ENCODE measurements around the gene ARL6IP4. TPM values are rescaled to one million over a fixed set of nuclear protein-coding genes. Genes with fewer than 3 reads are reported as not detected.

Gene ARL6IP4
- total and polyA plus RNA-seq, 2 donors (not counting 1 experiment from before 2014, with no cell fraction given) = 145 to 149 TPM

DNA sequence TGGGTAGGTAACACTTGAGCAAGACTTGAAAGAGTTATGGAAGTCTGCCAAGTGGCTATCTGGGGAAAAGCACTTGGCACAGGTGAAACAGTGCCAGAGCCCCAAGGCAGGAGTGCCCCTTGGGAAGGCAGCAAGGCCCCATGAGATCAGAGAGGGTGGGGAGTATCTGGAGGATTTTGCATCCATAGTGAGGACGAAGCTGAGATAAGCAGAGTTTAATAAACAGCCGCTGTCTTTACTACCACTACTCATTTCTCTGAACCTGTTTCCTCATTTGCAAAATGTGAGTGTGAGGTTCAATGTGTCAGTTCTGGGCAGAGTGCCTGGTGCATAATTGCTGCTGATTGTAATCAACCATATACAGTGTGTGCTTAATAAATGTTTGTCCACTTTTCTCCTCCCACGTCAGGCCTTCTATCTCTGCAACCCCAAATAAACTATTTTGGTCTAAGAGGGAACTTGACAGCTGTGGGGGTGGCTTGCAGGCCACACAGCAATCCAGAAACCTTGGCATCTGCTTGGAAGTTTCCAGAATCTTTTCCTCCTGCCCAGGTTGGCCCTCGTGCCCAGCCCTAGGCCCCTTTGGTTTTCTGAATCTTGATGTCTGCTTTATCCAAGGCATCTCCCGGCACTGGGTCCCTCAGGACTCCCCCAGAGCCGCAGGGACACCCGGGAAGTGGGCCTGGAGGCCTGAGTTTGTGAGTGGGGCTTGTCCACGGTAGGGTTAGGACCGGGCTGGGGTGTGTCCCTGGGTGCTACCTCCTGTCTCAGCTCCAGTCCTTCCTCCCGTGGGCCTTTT is 18.8 kb upstream of the ARL6IP4 start:
- Histone ChIP-seq H3K9ac (ENCODE audit: insufficient read depth, low read length) (peak overlapping the region; percentile 16), H4K20me1 (ENCODE audit: control insufficient read depth, extremely low read depth, insufficient read depth, low read length) (no peaks in the 10 kb centered on the region), H3K27me3 (ENCODE audit: control insufficient read depth, insufficient read depth, low read length) (no peaks in the 10 kb centered on the region), H3K4me1 (ENCODE audit: control insufficient read depth, extremely low read depth, insufficient read depth, low read length) (peaks cover 7% of the 10 kb centered on the region), H2AFZ (ENCODE audit: low read length) (no peak overlapping the region), H3K27ac (ENCODE audit: insufficient read depth, low read length) (no peak overlapping the region), H3K9me3 (ENCODE audit: control insufficient read depth, insufficient read depth, low read depth, low read length) (no peaks in the 10 kb centered on the region), H3K4me3 (replicated peaks in 1 of 4; ENCODE audit: control extremely low read depth in 1 of 4, insufficient read depth in 1 of 4, low read depth in 3 of 4, low read length in 4 of 4) (no peak overlapping the region), H3K4me2 (ENCODE audit: extremely low read depth, insufficient read depth, low read length) (no peak overlapping the region), H3K36me3 (ENCODE audit: control insufficient read depth, insufficient read depth, low read length) (peaks cover 2% of the 10 kb centered on the region), H3K79me2 (ENCODE audit: control insufficient read depth, insufficient read depth, low read length) (no peaks in the 10 kb centered on the region)
- no peak for TF ChIP-seq EZH2 (IDR thresholded peaks at IDR 0.05; ENCODE audit: low read length, missing control alignments)
- TF ChIP-seq, protein P1, sequence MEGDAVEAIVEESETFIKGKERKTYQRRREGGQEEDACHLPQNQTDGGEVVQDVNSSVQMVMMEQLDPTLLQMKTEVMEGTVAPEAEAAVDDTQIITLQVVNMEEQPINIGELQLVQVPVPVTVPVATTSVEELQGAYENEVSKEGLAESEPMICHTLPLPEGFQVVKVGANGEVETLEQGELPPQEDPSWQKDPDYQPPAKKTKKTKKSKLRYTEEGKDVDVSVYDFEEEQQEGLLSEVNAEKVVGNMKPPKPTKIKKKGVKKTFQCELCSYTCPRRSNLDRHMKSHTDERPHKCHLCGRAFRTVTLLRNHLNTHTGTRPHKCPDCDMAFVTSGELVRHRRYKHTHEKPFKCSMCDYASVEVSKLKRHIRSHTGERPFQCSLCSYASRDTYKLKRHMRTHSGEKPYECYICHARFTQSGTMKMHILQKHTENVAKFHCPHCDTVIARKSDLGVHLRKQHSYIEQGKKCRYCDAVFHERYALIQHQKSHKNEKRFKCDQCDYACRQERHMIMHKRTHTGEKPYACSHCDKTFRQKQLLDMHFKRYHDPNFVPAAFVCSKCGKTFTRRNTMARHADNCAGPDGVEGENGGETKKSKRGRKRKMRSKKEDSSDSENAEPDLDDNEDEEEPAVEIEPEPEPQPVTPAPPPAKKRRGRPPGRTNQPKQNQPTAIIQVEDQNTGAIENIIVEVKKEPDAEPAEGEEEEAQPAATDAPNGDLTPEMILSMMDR (conservative IDR thresholded peaks at IDR 0.05 in 1 of 2, IDR thresholded peaks at IDR 0.05 in 1 of 2; ENCODE audit: low read depth in 1 of 2, low read length in 2 of 2) = no peak
- peak in 1 of 2 donors; percentile 57 for DNase-seq (ENCODE audit: low read depth in 2 of 2)

DNA sequence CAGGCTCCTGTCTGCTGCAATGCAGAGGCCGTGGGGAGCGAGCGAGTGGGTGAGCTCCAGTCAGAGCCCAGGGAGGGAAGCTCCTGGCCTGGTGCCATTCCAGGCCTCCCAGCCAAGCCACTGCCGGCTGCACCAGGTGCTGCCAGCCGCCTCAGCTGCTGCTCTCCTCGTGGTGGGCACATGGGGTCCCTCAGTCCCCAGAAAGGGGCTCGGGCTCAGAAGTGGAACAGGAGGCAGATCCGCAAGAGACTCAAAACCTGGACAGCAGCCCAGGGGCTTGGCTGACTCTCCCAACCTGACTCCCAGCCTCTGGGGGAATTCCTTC is 16.6 kb upstream of the ARL6IP4 start:
- Histone ChIP-seq H3K27ac (ENCODE audit: insufficient read depth, low read length) (no peak overlapping the region), H2AFZ (ENCODE audit: low read length) (no peak overlapping the region), H3K9ac (ENCODE audit: insufficient read depth, low read length) (no peak overlapping the region), H3K36me3 (ENCODE audit: control insufficient read depth, insufficient read depth, low read length) (peaks cover 2% of the 10 kb centered on the region), H3K4me3 (replicated peaks in 1 of 4; ENCODE audit: control extremely low read depth in 1 of 4, insufficient read depth in 1 of 4, low read depth in 3 of 4, low read length in 4 of 4) (no peak overlapping the region), H3K4me1 (ENCODE audit: control insufficient read depth, extremely low read depth, insufficient read depth, low read length) (peaks cover 7% of the 10 kb centered on the region), H4K20me1 (ENCODE audit: control insufficient read depth, extremely low read depth, insufficient read depth, low read length) (no peaks in the 10 kb centered on the region), H3K9me3 (ENCODE audit: control insufficient read depth, insufficient read depth, low read depth, low read length) (no peaks in the 10 kb centered on the region), H3K27me3 (ENCODE audit: control insufficient read depth, insufficient read depth, low read length) (no peaks in the 10 kb centered on the region), H3K4me2 (ENCODE audit: extremely low read depth, insufficient read depth, low read length) (peak overlapping the region; percentile 23), H3K79me2 (ENCODE audit: control insufficient read depth, insufficient read depth, low read length) (no peaks in the 10 kb centered on the region)
- peak; percentile 36 to 64 for DNase-seq (ENCODE audit: low read depth in 2 of 2)
- no peak for TF ChIP-seq EZH2 (IDR thresholded peaks at IDR 0.05; ENCODE audit: low read length, missing control alignments)
- TF ChIP-seq, protein P1 (conservative IDR thresholded peaks at IDR 0.05 in 1 of 2, IDR thresholded peaks at IDR 0.05 in 1 of 2; ENCODE audit: low read depth in 1 of 2, low read length in 2 of 2) = no peak

DNA sequence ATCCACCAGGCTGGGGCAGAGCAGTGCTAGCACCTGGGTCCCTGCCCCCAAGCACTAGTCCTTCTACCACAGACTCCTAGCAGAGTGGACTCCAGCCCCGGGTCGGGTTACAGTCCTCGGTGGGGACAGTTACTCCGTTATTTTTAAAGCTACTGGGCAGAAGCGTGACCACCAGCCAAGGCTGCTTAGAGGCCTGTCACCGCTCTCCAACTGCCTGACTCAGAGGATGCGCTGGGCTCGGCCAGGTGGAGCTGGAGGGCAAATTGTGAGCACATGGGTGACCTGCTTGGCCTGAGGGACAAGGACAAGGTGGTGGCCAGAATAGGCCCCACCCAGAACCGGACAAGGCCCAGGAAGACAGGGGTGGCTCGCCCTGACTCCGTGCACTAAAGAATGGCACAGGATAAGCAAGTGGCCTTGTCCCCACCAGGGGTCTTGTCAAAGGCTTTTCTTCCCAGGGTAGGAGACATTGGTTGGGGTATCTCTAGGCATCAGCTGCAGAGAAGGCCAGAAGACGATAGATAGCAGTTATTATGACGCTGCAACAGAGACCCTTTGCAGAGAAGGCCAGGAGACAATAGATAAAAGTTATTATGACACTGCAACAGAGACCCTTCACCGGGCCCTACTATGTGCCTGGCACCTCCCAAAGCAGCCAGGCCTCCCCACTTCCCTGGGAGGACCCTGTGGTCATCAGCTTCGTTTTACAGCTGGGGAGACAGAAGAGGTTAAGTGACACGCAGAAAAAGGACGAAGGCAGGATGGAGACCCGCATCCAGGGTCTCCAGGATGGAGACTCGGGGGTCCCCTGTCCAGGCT is 15.8 kb upstream of the ARL6IP4 start:
- no peak overlapping the region for H3K4me2 ChIP-seq (ENCODE audit: extremely low read depth, insufficient read depth, low read length)

More for the DNA sequence above, 15.8 kb upstream of the ARL6IP4 start:
- TF ChIP-seq, protein P1 (conservative IDR thresholded peaks at IDR 0.05 in 1 of 2, IDR thresholded peaks at IDR 0.05 in 1 of 2; ENCODE audit: low read depth in 1 of 2, low read length in 2 of 2) = no peak
- TF ChIP-seq EZH2 (IDR thresholded peaks at IDR 0.05; ENCODE audit: low read length, missing control alignments) = no peak
- no peak overlapping the region for H3K9ac ChIP-seq (ENCODE audit: insufficient read depth, low read length)
- no peaks in the 10 kb centered on the region for H3K27me3 ChIP-seq (ENCODE audit: control insufficient read depth, insufficient read depth, low read length)
- H3K4me1 ChIP-seq (ENCODE audit: control insufficient read depth, extremely low read depth, insufficient read depth, low read length) = peaks cover 7% of the 10 kb centered on the region
- no peaks in the 10 kb centered on the region for H3K9me3 ChIP-seq (ENCODE audit: control insufficient read depth, insufficient read depth, low read depth, low read length)
- H3K4me3 ChIP-seq (replicated peaks in 1 of 4; ENCODE audit: control extremely low read depth in 1 of 4, insufficient read depth in 1 of 4, low read depth in 3 of 4, low read length in 4 of 4) = no peak overlapping the region
- H2AFZ ChIP-seq (ENCODE audit: low read length) = no peak overlapping the region
- DNase-seq (ENCODE audit: low read depth in 2 of 2) = no peak
- H3K36me3 ChIP-seq (ENCODE audit: control insufficient read depth, insufficient read depth, low read length) = peaks cover 2% of the 10 kb centered on the region
- no peaks in the 10 kb centered on the region for H4K20me1 ChIP-seq (ENCODE audit: control insufficient read depth, extremely low read depth, insufficient read depth, low read length)
- no peaks in the 10 kb centered on the region for H3K79me2 ChIP-seq (ENCODE audit: control insufficient read depth, insufficient read depth, low read length)
- H3K27ac ChIP-seq (ENCODE audit: insufficient read depth, low read length) = no peak overlapping the region

All from fibroblast of lung (primary cell).